Measurements from ENCODE around the gene CA14. TPM values are rescaled to one million over a fixed set of nuclear protein-coding genes. Genes with fewer than 3 reads are reported as not detected.
"Not testable (repeated sequence)": the region's sequence is repeated elsewhere in the genome, so short reads cannot be mapped to it uniquely, and the experiment has no call there.

The CA14 gene
- total RNA-seq, 1 donor from 2014 or later = not detected

DNA sequence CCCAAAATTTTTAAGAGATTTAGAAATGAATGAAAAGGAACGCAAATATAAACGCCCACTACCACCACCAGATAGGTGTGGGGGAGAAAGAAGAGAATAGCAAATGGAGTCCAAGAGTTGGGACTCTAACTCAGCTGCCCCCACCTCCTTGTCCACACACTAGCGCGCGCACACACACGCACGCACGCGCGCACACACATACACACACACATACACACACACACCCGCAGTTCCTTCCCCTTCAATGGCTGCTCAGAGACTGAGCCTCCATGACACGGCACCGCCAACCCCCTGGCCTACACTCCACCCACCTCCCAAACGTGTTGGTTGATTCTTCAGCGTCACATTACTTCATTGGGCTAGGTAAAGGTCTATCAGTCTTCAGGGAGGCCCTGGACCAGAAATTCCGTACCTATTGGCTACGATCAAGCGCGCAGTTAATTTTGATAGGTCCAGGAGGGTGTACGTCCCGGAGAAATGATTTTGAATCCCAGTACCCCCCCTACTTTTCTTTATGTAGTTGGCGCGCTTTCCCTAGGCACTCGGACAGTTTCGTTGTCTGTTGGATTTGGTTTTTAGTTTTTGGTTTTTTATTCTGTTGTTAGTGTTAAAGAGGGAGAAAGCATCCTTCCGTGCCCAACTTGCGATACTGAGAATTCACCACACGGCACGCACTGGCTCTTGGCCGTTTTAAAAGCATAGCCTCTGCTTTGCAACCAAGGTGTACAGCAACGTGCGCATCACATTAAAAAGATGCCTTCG is 21.5 kb upstream of the CA14 start, which contains the start of gene ANP32E:
Gene ANP32E (minus strand): TSS at position 261 of the 762 bp plus-strand sequence. CDS start 326 bp downstream, outside the sequence.
- DNase-seq (ENCODE audit: low read depth, low spot score) = peak; percentile 98

DNA sequence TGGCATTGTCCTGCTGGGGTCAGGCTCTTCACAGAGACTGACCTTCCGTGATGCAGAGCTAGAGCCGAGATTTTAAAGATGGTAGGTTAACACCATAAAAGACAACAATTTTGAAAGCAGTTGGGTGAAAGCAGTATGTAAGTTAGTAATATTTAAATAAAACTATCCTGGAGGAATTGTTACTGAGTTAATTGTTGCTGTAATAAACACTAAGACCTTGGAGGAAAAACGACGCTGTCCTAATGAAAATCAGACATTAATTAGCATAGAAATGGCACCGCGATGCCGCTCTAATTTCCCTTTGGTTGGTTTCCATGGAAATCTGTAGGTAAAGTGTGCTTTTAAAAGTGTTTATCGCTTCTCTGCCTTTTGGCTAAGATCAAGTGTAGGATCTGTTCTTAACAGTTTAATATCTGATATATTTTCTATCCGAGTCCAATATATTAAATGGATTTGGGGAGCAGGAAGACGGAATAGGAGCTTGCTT is 20.9 kb upstream of the CA14 start:
- DNase-seq (ENCODE audit: low read depth, low spot score) = no peak

DNA sequence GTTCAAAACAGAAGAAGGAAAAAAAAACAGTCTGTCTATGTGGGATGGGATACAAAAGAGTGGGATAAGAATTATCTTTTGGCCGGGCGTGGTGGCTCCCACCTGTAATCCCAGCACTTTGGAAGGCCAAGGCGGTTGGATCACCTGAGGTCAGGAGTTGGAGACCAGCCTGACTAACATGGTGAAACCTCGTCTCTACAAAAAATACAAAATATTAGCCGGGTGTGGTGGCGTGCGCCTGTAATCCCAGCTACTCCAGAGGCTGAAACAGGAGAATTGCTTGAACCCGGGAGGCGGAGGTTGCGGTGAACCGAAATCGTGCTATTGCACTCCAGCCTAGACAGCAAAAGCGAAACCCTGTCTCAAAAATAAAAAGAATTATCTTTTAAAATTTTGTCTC is 20.4 kb upstream of the CA14 start:
- not testable (repeated sequence) for DNase-seq (ENCODE audit: low read depth, low spot score)

DNA sequence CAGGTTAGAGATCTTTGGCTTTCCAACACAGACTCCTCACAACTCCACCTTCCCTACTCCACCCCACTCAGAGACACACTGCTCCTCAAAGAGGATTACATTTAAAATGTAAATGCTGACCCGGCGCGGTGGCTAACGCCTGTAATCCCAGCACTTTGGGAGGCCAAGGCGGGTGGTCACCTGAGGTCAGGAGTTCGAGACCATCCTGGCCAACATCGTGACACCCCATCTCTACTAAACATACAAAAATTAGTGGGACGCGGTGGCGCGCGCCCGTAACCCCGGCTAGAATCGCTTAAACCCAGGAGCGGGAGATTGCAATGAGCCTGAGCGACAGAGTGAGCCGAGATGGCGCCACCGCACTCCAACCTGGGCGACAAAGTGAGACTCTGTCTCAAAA is 19.8 kb upstream of the CA14 start:
- no peak for DNase-seq (ENCODE audit: low read depth, low spot score)

DNA sequence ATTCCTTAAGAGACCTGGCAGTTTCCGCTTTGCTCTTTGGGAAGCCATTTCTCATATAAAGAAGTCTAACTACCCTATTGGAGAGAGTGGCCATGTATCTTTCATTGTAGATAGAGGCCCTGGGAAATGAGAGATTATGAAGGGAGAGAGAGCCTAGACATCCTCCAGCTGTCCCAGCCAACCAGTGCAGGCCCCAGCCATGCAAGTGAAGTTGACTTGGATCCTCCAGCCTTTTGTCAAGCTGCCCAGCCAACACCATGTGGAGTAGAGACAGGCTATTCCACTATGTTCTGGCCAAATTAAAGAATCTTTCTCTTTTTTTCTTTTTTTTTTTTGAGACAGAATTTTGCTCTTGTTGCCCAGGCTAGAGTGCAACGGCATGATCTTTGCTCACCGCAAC is 14.6 kb upstream of the CA14 start:
- no peak for DNase-seq (ENCODE audit: low read depth, low spot score)

DNA sequence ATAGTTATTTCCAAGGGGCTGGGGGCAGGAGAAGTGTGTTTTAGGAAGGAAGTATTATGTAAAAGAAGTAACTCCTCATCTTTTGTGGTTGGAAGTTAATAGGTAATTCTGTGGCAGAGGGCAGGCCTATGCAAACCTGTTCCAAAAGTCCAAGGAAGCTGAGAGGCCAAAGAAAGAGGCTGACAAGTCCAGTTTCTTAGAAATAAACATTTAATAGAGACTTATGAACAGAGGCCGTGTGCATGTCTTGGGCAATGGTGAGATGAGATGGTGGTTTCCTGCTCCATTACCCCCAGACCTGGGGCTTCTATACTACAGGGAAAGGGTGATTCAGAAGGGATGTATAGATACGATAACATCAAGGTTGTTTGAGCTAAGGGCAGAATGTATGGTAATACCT is 7.6 kb upstream of the CA14 start:
- DNase-seq (ENCODE audit: low read depth, low spot score) = no peak

DNA sequence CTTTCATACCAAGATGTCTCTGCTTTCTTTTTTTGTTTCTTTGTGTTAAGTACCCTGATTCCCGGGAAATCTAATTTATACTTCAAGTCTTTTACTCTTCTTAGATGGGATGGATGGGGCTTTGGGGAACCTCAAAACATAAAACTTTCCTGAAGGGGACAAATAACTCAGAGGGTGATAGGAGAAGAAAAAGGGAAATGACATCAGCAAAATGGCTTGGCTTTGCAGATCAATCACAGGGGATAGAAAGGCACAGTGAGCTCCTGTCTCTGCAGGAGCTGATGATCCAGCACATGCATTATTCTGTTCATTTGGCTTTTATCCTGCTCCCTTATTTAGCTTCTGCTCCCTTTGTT is 1.4 kb upstream of the CA14 start:
- no peak for DNase-seq (ENCODE audit: low read depth, low spot score)

DNA sequence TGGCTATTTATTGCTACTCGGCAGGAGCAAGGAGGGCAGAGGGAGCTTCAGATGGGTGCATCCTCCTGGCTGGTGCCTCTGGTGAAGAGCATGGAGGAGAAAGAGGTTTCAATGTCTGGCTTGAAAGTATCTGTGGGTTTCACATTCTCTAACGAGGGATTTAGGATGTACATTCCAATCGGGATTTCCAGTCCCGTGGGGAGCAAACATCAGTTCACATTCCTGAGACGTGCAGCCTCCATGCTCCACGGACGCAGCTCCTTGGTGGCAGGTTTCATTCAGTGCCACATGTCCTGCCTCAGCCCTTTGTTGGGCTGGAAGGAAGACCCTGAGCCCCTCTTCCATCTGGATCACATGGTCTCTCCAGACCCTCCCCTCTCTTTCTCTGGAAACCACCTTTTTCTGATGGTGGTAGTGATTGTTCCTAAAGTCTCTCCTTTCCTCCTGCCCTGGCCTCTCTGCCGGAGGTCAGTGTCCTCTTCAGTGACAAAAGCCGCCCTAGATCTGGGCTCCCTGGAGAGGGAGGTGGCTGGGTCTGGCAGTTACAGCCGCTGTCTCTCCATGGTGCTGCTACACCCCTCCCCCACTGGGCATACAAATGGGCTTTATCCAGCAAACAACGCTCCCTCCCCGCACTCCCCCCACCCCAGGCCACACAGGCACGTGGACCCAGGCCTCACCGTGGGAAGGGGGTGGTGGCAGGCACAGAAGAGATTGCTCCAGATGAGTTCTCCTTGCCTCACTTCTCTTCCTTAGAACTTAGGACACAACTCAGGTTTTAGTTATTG is 826 bp upstream of the CA14 start:
- no peak for DNase-seq (ENCODE audit: low read depth, low spot score)

DNA sequence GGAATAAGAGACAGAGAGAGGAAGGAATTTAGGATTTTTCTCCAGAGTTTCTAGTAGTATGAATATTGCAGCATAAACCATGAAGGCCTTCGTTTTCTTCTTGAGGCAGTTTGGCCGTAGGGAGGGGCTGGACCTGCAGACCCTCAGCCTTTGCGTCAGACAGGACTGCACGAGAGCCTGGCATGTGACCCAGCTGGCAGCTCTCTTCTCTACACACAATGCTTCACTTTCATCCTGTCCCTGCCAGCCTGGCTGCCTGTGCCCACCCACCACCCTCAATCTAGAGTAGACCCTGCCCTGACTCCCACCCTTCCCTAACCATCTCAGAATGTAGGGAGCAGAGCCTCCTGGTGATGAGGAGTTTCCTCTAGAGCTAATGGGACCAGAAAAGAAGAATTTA is 1.6 kb downstream of the CA14 start:
- DNase-seq (ENCODE audit: low read depth, low spot score) = no peak

DNA sequence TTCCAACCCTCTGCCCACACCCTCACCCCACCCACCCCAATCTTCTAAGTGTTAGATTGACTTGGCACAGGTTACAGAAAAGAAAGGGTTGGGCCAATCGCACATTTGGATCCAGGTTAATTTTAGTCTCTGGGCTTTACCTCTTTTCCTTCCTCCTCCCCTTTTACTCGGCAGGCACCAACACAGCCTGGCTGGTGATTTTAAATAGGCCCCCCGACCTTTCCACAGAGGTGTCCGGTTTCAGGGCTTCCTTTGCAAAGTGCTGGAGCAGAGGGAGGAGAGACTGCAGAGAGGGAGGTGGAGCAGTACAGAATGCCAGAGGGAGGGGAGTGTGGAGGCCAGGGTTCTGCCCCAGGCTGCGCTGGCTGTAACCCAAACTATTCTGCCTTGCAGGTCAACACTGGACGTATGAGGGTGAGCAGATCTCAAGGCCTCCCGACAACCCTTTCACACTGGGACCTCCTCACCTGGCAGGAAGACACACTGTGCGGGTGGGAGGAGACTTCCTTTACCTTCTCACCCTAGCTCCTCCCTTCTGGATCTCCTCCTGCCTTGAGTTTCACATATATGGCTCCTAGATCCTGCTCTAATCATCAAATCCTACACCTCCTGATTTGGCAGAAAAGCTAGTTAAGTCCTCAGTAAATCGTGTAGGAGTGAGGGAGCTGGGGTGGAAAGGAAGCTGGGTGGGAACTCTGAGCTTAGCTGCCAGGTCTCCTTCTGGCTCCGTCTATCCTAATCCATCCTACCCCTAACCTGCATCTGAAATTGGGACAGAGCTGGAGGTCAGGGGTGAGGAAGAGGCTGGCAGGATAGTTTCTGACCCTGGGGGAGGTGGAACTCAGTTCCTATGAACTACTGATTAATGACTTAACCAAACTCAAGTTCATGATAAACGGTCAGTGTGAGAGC is 2.4 kb downstream of the CA14 start:
- DNase-seq (ENCODE audit: low read depth, low spot score) = no peak

DNA sequence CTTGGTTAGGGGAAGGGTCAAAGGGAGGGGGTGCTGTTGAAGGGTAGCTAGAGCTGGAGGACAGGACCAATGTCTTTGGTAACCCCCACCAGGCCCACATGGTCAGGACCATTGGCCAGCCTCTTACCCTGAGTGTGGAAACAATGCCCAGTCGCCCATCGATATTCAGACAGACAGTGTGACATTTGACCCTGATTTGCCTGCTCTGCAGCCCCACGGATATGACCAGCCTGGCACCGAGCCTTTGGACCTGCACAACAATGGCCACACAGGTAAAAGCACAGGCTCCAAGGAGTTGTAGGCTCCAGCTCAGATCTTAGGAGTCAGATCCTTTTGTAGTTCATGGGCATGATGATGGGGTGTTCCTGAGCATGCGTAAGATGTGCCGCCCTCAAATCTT is 3.8 kb downstream of the CA14 start:
- DNase-seq (ENCODE audit: low read depth, low spot score) = no peak

DNA sequence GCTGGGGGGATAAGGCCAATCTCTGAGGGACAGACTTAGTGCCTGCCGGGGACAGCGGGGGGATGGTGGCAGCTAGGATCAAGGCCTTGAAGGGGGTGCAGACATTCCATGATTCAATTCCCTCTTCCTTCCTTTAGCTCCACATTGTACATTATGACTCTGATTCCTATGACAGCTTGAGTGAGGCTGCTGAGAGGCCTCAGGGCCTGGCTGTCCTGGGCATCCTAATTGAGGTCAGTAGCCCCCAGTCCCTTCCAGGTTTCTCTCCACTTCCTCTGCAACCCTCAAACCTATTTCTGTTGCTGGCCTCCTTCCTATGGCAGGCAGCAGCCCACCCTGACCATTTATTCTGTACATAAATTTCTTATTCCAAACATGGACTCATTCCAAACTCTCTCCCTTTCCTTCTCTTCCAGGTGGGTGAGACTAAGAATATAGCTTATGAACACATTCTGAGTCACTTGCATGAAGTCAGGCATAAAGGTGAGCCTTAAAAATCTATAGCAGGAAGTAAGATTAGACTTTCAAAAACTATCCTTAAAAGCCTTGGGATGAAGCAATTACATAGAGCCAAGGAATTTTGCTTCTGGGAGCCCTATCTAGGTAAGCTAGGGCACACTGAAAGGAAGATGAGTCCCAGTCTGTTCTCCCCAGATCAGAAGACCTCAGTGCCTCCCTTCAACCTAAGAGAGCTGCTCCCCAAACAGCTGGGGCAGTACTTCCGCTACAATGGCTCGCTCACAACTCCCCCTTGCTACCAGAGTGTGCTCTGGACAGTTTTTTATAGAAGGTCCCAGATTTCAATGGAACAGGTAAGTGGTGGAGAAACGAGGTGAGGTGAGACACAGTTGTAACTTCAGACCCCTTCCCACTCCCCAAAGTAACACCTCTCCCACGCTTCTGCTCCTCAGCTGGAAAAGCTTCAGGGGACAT is 5.1 kb downstream of the CA14 start:
- no peak for DNase-seq (ENCODE audit: low read depth, low spot score)

DNA sequence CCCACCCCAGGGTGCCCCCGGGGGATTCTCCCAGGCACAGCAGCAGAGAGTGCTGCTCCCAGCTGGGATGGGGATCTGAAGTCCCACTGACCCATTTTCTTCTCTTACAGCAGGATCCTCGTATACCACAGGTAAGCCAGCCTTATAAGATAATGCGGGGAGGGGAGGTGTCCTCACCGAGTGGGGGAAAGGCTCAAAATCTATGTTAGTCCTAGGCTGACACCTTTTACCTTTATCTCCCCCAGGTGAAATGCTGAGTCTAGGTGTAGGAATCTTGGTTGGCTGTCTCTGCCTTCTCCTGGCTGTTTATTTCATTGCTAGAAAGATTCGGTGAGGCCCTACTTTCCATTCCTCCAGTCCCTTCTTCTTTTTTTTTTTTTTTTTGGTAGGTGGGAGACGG is 6.0 kb downstream of the CA14 start:
- no peak for DNase-seq (ENCODE audit: low read depth, low spot score)

DNA sequence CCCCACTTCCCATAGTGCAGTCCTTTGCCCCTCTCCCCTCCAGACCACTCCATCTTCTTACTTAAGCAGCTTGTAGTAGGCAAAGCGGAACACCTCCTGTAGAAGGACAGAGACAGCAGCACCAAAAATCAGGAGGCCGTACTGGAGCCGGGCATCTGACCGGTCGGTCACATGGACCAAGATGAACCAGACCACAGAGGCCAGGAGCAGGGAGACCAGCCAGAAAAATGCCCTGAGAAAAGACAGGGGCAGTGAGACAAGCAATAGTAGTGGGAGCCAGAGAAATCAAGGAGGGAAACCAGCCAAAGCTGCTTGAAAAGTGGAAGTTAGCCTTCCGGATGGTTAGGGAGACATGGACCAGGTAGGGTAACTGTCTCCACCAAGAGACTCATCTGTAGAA is 10.3 kb downstream of the CA14 start:
- DNase-seq (ENCODE audit: low read depth, low spot score) = no peak

DNA sequence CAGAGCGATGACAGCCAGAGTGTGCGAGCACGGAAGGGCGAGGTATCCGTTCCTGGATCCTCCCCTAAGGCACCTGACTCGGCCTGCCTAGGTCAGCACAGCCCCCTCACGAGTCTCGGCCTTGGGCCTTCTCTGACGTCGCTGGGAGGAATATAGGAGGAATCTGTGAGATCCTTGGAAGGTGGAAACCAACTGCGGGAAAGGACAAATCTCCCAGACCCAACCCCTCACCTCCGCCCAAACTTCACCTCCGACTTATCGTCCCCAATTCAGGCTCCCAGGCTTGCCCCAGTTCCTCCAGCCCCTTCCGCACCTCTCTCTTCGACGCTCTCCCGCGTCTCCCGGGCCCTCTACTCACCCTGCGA is 10.7 kb downstream of the CA14 start:
- no peak for DNase-seq (ENCODE audit: low read depth, low spot score)

DNA sequence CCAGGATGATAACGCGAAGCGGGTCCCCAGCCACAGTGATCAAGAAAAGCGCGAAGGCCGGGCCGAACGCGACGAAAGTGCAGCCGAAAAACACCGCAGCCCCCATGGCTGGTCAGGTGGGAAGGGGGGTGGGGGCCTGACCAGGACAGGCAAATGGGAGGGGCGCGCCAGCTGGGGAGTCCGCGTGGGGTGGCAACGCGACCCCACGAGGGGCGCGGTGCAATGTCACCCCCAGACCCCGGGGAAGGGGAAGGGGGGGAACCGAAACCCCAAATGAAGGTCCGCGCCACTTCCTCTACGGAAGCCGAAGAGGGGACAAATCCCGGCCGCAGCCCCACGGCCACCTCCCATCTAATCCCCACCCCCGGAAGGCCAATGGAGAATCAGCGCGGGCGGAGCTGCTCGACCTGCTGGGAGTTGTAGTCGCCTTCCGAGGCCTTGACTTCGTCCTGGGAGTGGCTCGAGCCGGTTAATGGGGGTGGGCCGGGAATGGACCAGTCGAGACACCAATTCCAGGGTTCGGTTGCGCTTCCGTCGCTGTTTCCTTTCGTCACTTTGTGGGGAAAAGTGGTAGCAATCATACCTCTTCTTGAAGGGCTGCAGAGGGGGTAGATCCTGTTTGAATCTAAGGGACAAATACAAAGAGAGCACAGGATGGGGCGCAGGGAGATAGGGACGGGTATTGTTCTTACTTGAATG is 11.3 kb downstream of the CA14 start, which contains the start of gene APH1A:
Gene APH1A (minus strand): TSS at position 312 of the 699 bp plus-strand sequence. CDS start 206 bp downstream, at position 106.
- DNase-seq (ENCODE audit: low read depth, low spot score) = peak; percentile 93

DNA sequence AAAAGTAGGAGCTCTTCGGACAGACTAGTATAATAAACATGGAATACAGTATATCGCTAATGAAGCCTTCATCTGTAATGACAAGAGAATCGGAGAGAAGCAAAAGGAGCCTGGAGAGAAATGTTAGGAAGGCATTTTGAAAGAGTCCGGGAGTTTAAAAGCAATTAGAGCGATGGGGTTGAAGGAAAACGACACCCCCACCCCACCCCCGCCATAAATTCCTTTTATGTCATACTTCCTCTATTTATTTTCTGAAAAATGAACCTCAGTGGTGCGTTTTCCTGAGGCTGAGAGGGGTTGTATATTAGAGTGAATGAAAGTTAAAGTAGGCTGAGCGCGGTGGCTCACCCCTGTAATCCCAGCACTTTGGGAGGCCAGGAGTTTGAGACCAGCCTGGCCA is 11.9 kb downstream of the CA14 start:
- DNase-seq (ENCODE audit: low read depth, low spot score) = no peak

DNA sequence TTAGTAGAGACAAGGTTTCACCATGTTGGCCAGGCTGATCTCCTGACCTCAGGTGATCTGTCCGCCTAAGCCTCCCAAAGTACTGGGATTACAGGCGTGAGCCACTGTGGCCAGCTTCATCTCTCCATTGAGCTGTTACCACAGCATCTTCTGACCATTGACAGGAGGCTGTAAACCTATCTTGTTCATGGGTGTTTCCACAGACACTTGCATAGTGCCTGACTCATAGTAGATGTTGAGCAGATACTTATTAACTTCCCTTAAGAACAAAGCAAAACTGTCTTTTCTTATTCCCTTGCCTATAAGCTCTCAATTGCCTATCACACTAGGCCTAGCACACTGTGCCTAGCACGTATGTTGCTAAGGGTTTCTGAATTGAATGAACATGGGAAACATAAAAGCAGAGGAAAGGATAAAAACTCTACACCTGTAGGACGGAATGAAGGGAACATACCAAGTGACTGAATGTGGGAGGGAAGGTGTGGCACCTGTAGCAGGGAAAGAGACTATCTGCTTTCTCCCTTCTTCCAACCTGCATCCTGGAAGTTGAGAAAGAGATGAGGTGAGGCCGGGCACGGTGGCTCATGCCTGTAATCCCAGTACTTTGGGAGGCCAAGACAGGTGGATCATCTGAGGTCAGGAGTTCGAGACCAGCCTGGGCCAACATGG is 13.9 kb downstream of the CA14 start:
- DNase-seq (ENCODE audit: low read depth, low spot score) = no peak

DNA sequence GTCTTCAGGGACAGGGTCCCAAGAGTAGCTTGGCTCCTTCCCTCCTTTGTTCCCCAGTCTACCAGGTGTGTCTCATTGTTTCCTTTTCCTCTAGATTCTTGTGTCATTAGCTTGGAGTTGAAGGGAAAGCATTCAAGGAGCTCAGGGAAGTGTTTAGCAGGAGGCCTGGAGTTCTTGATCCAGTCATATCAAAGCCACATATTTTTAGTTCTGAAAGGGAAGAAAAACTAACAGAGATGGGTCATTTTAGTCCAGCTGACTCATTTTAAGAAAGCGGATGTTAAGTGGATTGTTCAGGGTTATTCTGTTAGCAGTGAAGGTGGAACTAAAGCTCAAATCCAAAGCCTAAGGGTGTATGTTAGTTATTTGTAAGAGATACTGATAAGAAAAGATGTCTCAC is 15.7 kb downstream of the CA14 start:
- DNase-seq (ENCODE audit: low read depth, low spot score) = no peak

All from pulmonary artery endothelial cell (primary cell).